HG03342 (cell line): Measurements from ENCODE around the gene TLR10.
"Not testable (repeated sequence)": the region's sequence is repeated elsewhere in the genome, so short reads cannot be mapped to it uniquely, and the experiment has no call there.

Experiments used
- ATAC-seq: cut with Tn5 transposase; IDR thresholded peaks from one replicate; pipeline ENCODE4 v1.9.1; 2021; ENCODE audit warnings: mild to moderate bottlenecking, moderate library complexity; ENCODE audit not compliant: unreplicated experiment

Gene TLR10

GRCh38 chr4:38803833-38804653 is 21.3 kb upstream of the TLR10 start:
- ATAC-seq: peak; percentile 45

GRCh38 chr4:38802561-38803355 is 20.0 kb upstream of the TLR10 start:
- ATAC-seq: no peak

GRCh38 chr4:38800961-38801450 is 18.2 kb upstream of the TLR10 start:
- ATAC-seq: no peak

GRCh38 chr4:38800366-38800765 is 17.6 kb upstream of the TLR10 start:
- ATAC-seq: no peak

GRCh38 chr4:38795087-38795486 is 12.3 kb upstream of the TLR10 start:
- no peak for ATAC-seq

GRCh38 chr4:38794051-38794450 is 11.3 kb upstream of the TLR10 start:
- ATAC-seq: no peak

- ATAC-seq: no peak
These were observed 8.2 kb upstream of the TLR10 start for GRCh38 chr4:38791010-38791409.

- ATAC-seq: no peak
These were observed 5.5 kb upstream of the TLR10 start for GRCh38 chr4:38788317-38788716.

GRCh38 chr4:38787693-38788092 is 4.9 kb upstream of the TLR10 start:
- ATAC-seq: no peak

GRCh38 chr4:38785901-38786402 is 3.2 kb upstream of the TLR10 start:
- ATAC-seq: peak; percentile 69

GRCh38 chr4:38785041-38785790 is 2.4 kb upstream of the TLR10 start:
- no peak for ATAC-seq

GRCh38 chr4:38784141-38784540 is 1.4 kb upstream of the TLR10 start:
- ATAC-seq: no peak

- no peak for ATAC-seq
These were observed 295 bp upstream of the TLR10 start for GRCh38 chr4:38783109-38783460.

- ATAC-seq: no peak
These were observed 932 bp downstream of the TLR10 start for GRCh38 chr4:38781854-38782261.

- no peak for ATAC-seq
These were observed 1.8 kb downstream of the TLR10 start for GRCh38 chr4:38780833-38781484.

GRCh38 chr4:38779790-38780189 is 3.0 kb downstream of the TLR10 start:
- ATAC-seq: no peak

GRCh38 chr4:38777925-38778324 is 4.9 kb downstream of the TLR10 start:
- ATAC-seq: not testable (repeated sequence)

GRCh38 chr4:38775326-38775725 is 7.5 kb downstream of the TLR10 start:
- no peak for ATAC-seq

- ATAC-seq: no peak
These were observed 8.4 kb downstream of the TLR10 start for GRCh38 chr4:38774181-38774955.

GRCh38 chr4:38770281-38770680 is 12.5 kb downstream of the TLR10 start:
- not testable (repeated sequence) for ATAC-seq
